Fibroblast of villous mesenchyme (primary cell): ENCODE results near the gene EEF1A2. TPM values are rescaled to one million over a fixed set of nuclear protein-coding genes. Genes with fewer than 3 reads are reported as not detected.

ENCODE experiments used
- DNase-seq: peaks from one replicate; pipeline ENCODE4 v3.0.0-alpha.2; 2010; ENCODE audit warnings: low read depth
- H3K4me3 ChIP-seq: 2 replicates; pipeline ENCODE4 v1.5.1; 2011; ENCODE audit warnings: low read depth, mild to moderate bottlenecking, low read length
- CTCF ChIP-seq: IDR thresholded peaks from 2 replicates; pipeline ENCODE4 v1.5.1; 2012; ENCODE audit warnings: low read depth, mild to moderate bottlenecking, low read length; ENCODE audit not compliant: insufficient read depth
- total RNA-seq: library from RNA; depleted of rRNA; stranded (reverse); fragments of >200 nt; gene quantifications from 2 replicates; pipeline ENCODE4 v1.2.3, GENCODE V29; 2012

EEF1A2 gene
- total RNA-seq, 1 donor: 0.43 TPM

- no peak for TF ChIP-seq CTCF
- no peak for DNase-seq
- no peak overlapping the region for H3K4me3 ChIP-seq
Observed at GRCh38 chr20:63462244-63462643, 36.6 kb downstream of the EEF1A2 start.

GRCh38 chr20:63461104-63461763 lies 37.6 kb downstream of the EEF1A2 start:
- no peak overlapping the region for H3K4me3 ChIP-seq
- TF ChIP-seq CTCF: no peak
- DNase-seq: no peak

- H3K4me3 ChIP-seq: no peak overlapping the region
- TF ChIP-seq CTCF: no peak
- DNase-seq: no peak
Observed at GRCh38 chr20:63459070-63459380, 39.9 kb downstream of the EEF1A2 start.

- TF ChIP-seq CTCF: no peak
- H3K4me3 ChIP-seq: no peak overlapping the region
- no peak for DNase-seq
Observed at GRCh38 chr20:63458170-63459069, 40.5 kb downstream of the EEF1A2 start.

- no peak for DNase-seq
- no peak for TF ChIP-seq CTCF
- no peak overlapping the region for H3K4me3 ChIP-seq
Observed at GRCh38 chr20:63457737-63458136, 41.1 kb downstream of the EEF1A2 start.

GRCh38 chr20:63456429-63457284 lies 42.2 kb downstream of the EEF1A2 start:
- no peak for TF ChIP-seq CTCF
- no peak overlapping the region for H3K4me3 ChIP-seq
- peak; percentile 18 for DNase-seq
